Measurements from ENCODE around the gene LGALS3.

LGALS3 gene

DNA sequence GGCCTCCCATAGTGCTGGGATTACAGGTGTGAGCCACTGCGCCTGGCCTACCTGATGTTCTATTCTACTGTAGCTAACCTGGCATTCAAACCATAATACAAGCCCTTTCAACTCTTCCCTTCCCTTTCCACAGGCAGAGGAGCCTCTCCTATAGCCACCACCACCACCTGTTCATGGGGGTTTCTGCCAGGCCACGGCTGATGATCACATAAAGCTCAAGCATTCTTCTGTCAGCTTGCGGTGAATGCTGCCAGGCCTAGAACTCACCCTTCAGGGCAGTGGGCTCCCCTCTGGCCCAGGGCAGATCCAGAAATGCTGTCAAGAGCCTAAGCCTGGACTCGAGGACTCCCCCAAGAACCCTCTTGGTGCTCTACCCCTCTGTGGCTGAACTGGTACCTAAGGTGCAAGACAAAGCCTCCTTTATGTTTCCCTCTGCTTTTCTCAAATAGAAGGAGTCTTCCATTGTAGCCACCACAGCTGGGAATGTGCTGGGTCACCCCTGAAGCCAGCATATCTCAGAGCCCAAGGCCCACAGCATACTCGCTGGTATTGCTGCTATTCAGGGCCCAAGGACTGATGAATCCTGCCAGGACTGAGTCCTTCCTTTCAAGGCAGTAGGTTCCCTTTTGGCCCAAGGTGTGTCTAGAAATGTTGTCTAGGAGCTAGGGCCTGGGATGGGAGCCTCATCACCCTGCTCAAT is 65.8 kb downstream of the LGALS3 start:
- DNase-seq: no peak
